Measurements from ENCODE around the gene EPHA7.

DNA sequence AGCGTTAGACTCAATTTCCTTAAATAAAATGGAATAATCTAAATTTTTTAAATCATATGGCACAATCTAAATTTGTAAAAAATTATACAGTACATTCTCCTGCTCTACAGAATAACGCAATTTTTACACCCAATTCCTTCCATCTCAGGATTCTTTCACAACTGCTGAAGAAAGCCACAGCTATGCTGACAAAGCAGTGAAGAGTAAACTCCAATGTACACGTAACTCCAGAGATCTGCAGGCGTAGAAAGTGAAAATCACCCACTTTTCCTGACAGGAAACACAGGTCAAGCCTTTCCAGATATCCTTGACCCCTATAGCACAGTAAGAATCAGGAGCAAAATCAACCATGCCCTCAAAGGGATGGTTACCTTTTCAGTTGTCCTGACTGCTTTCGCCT lies 27.4 kb downstream of the EPHA7 start:
- TF ChIP-seq, protein P1, sequence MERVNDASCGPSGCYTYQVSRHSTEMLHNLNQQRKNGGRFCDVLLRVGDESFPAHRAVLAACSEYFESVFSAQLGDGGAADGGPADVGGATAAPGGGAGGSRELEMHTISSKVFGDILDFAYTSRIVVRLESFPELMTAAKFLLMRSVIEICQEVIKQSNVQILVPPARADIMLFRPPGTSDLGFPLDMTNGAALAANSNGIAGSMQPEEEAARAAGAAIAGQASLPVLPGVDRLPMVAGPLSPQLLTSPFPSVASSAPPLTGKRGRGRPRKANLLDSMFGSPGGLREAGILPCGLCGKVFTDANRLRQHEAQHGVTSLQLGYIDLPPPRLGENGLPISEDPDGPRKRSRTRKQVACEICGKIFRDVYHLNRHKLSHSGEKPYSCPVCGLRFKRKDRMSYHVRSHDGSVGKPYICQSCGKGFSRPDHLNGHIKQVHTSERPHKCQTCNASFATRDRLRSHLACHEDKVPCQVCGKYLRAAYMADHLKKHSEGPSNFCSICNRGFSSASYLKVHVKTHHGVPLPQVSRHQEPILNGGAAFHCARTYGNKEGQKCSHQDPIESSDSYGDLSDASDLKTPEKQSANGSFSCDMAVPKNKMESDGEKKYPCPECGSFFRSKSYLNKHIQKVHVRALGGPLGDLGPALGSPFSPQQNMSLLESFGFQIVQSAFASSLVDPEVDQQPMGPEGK (CRISPR knock-in tag; IDR thresholded peaks at IDR 0.05; ENCODE audit: borderline replicate concordance), result no peak
- no peak for TF ChIP-seq ISL1 (CRISPR knock-in tag; IDR thresholded peaks at IDR 0.05)
- no peak for TF ChIP-seq BACH2 (CRISPR knock-in tag; IDR thresholded peaks at IDR 0.05; ENCODE audit: borderline replicate concordance)
- TF ChIP-seq, protein P2, sequence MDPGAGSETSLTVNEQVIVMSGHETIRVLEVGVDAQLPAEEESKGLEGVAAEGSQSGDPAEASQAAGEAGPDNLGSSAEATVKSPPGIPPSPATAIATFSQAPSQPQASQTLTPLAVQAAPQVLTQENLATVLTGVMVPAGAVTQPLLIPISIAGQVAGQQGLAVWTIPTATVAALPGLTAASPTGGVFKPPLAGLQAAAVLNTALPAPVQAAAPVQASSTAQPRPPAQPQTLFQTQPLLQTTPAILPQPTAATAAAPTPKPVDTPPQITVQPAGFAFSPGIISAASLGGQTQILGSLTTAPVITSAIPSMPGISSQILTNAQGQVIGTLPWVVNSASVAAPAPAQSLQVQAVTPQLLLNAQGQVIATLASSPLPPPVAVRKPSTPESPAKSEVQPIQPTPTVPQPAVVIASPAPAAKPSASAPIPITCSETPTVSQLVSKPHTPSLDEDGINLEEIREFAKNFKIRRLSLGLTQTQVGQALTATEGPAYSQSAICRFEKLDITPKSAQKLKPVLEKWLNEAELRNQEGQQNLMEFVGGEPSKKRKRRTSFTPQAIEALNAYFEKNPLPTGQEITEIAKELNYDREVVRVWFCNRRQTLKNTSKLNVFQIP (CRISPR knock-in tag; IDR thresholded peaks at IDR 0.05; ENCODE audit: borderline replicate concordance, low read depth), result no peak
